Measurements from ENCODE around the gene FYB1. TPM values are rescaled to one million over a fixed set of nuclear protein-coding genes. Genes with fewer than 3 reads are reported as not detected.

The FYB1 gene
- total and polyA plus RNA-seq, 2 of the 8 experiments (the other 6 are each of a cell fraction or from before 2014, with no cell fraction given): not detected

GRCh38 chr5:39173069-39173468 is 46.3 kb downstream of the FYB1 start:
- Histone ChIP-seq H3K4me1 (replicated peaks in 1 of 4; ENCODE audit: control insufficient read depth in 3 of 4, insufficient read depth in 4 of 4, low read length in 3 of 4) (no peaks in the 10 kb centered on the region; a peak in 1 of 7 replicates), H3K4ac (replicated peaks; ENCODE audit: insufficient read length, low read depth, low read length) (no peak overlapping the region), H4K91ac (replicated peaks; ENCODE audit: insufficient read length, low read length) (no peak overlapping the region), H2BK5ac (ENCODE audit: low read depth, low read length) (no peak overlapping the region), H3K4me3 (ENCODE audit: extremely low read depth in 1 of 4, insufficient read depth in 2 of 4, low read depth in 3 of 4, low read length in 4 of 4) (no peak overlapping the region), H3K27me3 (replicated peaks in 1 of 4; ENCODE audit: control insufficient read depth in 3 of 4, extremely low read depth in 1 of 4, insufficient read depth in 3 of 4, low read length in 3 of 4) (no peaks in the 10 kb centered on the region), H3K23me2 (ENCODE audit: low read depth, low read length) (no peaks in the 10 kb centered on the region), H3K79me2 (ENCODE audit: control insufficient read depth in 1 of 2, insufficient read depth in 2 of 2, low read length in 2 of 2) (no peaks in the 10 kb centered on the region), H3K23ac (ENCODE audit: insufficient read length) (no peak overlapping the region), H3K9me3 (ENCODE audit: insufficient read depth in 2 of 2, low read depth in 1 of 2, low read length in 1 of 2) (no peaks in the 10 kb centered on the region), H2AFZ (ENCODE audit: low read length) (no peak overlapping the region), H2BK15ac (ENCODE audit: low read length) (no peak overlapping the region), H4K20me1 (replicated peaks in 1 of 2; ENCODE audit: control insufficient read depth in 1 of 2, insufficient read depth in 2 of 2, low read length in 2 of 2) (no peaks in the 10 kb centered on the region), H3K4me2 (ENCODE audit: insufficient read depth in 1 of 2, low read depth in 2 of 2, low read length in 2 of 2) (no peak overlapping the region), H4K8ac (ENCODE audit: extremely low read depth, insufficient read depth, low read length) (no peak overlapping the region), H3K27ac (ENCODE audit: low read depth, low read length) (no peak overlapping the region), H2BK120ac (replicated peaks; ENCODE audit: low read depth, low read length) (no peak overlapping the region), H3K14ac (ENCODE audit: insufficient read length) (no peak overlapping the region), H3K9ac (replicated peaks in 1 of 4; ENCODE audit: extremely low read depth in 1 of 4, low read depth in 3 of 4, low read length in 3 of 4) (no peak overlapping the region), H3K79me1 (ENCODE audit: low read depth, low read length) (no peaks in the 10 kb centered on the region), H2BK12ac (ENCODE audit: low read depth, low read length) (no peak overlapping the region), H3K36me3 (ENCODE audit: control insufficient read depth in 2 of 4, insufficient read depth in 4 of 4, low read length in 3 of 4) (no peaks in the 10 kb centered on the region), H3K56ac (replicated peaks; ENCODE audit: insufficient read length, low read depth, low read length) (no peak overlapping the region), H3K18ac (ENCODE audit: extremely low read depth, low read length) (no peak overlapping the region), H4K5ac (ENCODE audit: insufficient read length, low read depth, low read length) (no peak overlapping the region), H2BK20ac (ENCODE audit: low read length) (no peak overlapping the region), H2AK5ac (ENCODE audit: low read depth, low read length) (no peak overlapping the region)
- FAIRE-seq: no peak
- no peak for TF ChIP-seq RBBP5 (IDR thresholded peaks at IDR 0.05; ENCODE audit: borderline replicate concordance, low read depth, low read length)
- TF ChIP-seq CBX8 (IDR thresholded peaks at IDR 0.05; ENCODE audit: borderline replicate concordance, low read depth, low read length): no peak
- no peak for TF ChIP-seq RNF2 (IDR thresholded peaks at IDR 0.05; ENCODE audit: borderline replicate concordance, low read depth, low read length, missing control alignments, poor library complexity, severe bottlenecking)
- TF ChIP-seq CTBP2 (IDR thresholded peaks at IDR 0.05; ENCODE audit: borderline replicate concordance, insufficient read depth, insufficient read length, low read length): no peak
- TF ChIP-seq HDAC6 (IDR thresholded peaks at IDR 0.05; ENCODE audit: low read depth, low read length): no peak
- no peak for TF ChIP-seq SAP30 (IDR thresholded peaks at IDR 0.05; ENCODE audit: insufficient read depth, insufficient replicate concordance, low read length)
- no peak for TF ChIP-seq SIRT6 (IDR thresholded peaks at IDR 0.05; ENCODE audit: low read length)
- no peak for TF ChIP-seq GTF2F1 (IDR thresholded peaks at IDR 0.05; ENCODE audit: borderline replicate concordance, low read depth, low read length)
- TF ChIP-seq JUN (IDR thresholded peaks at IDR 0.05; ENCODE audit: low read depth, low read length): no peak
- TF ChIP-seq SP2 (IDR thresholded peaks at IDR 0.05; ENCODE audit: low read length): no peak
- ChIA-PET POLR2A (ENCODE audit: partially characterized antibody) (no interaction called here), CTCF (ENCODE audit: partially characterized antibody) (no interaction called here)
- 89% methylated on average over 3 of the region's 3 CpGs; no CpG with 5 or more reads in 1 of the 2 experiments for WGBS, 2 experiments (ENCODE audit: extremely low coverage in 1 of 2, insufficient coverage in 1 of 2, insufficient read length in 1 of 2, insufficient replicate concordance in 2 of 2, low coverage in 1 of 2, low lambda C conversion rate in 2 of 2, missing lambda C conversion rate in 1 of 2)
- no peak for DNase-seq (ENCODE audit: low read depth in 1 of 2, low spot score in 2 of 2)

Data from H1 (cell line).